ENCODE data around the gene ZNF630. TPM values are rescaled to one million over a fixed set of nuclear protein-coding genes. Genes with fewer than 3 reads are reported as not detected.

The ZNF630 gene
- polyA plus RNA-seq, 1 of the 3 experiments (the other 2 are of a cell fraction), result 0.61 TPM

- 40% methylated on average over 2 of the region's 2 CpGs for WGBS (ENCODE audit: low lambda C conversion rate)
- Histone ChIP-seq H3K4me2 (no peak overlapping the region), H3K9me3 (no peaks in the 10 kb centered on the region), H3K36me3 (replicated peaks in 1 of 2; ENCODE audit: control insufficient read depth in 1 of 2, insufficient read depth in 2 of 2, low read length in 1 of 2) (no peaks in the 10 kb centered on the region), H3F3A (replicated peaks; ENCODE audit: insufficient read depth) (no peaks in the 10 kb centered on the region), H3K79me2 (ENCODE audit: insufficient read depth) (no peaks in the 10 kb centered on the region), H3K27ac (ENCODE audit: low read depth in 2 of 2, low read length in 1 of 2) (no peak overlapping the region), H2AFZ (ENCODE audit: low read depth) (no peak overlapping the region), H3K4me3 (ENCODE audit: low read depth in 2 of 2, low read length in 1 of 2) (no peak overlapping the region), H3K9ac (no peak overlapping the region), H3K4me1 (ENCODE audit: control insufficient read depth in 1 of 2, insufficient read depth in 2 of 2, low read depth in 1 of 2, low read length in 1 of 2) (no peaks in the 10 kb centered on the region), H3K9me2 (no peaks in the 10 kb centered on the region), H3K27me3 (ENCODE audit: insufficient read depth) (peaks cover 2% of the 10 kb centered on the region; the same call in 1 of the 2 replicates), H4K20me1 (ENCODE audit: insufficient read depth) (no peaks in the 10 kb centered on the region)
- TF ChIP-seq YY1 (IDR thresholded peaks at IDR 0.05; ENCODE audit: low read depth) (no peak), MAX (IDR thresholded peaks at IDR 0.05; ENCODE audit: low read depth) (no peak), SMC3 (IDR thresholded peaks at IDR 0.05; ENCODE audit: low read depth, low read length) (no peak), CHD2 (IDR thresholded peaks at IDR 0.05; ENCODE audit: low read length, partially characterized antibody) (no peak), RAD21 (IDR thresholded peaks at IDR 0.05; ENCODE audit: low read length) (no peak)
- TF ChIP-seq, protein P1, sequence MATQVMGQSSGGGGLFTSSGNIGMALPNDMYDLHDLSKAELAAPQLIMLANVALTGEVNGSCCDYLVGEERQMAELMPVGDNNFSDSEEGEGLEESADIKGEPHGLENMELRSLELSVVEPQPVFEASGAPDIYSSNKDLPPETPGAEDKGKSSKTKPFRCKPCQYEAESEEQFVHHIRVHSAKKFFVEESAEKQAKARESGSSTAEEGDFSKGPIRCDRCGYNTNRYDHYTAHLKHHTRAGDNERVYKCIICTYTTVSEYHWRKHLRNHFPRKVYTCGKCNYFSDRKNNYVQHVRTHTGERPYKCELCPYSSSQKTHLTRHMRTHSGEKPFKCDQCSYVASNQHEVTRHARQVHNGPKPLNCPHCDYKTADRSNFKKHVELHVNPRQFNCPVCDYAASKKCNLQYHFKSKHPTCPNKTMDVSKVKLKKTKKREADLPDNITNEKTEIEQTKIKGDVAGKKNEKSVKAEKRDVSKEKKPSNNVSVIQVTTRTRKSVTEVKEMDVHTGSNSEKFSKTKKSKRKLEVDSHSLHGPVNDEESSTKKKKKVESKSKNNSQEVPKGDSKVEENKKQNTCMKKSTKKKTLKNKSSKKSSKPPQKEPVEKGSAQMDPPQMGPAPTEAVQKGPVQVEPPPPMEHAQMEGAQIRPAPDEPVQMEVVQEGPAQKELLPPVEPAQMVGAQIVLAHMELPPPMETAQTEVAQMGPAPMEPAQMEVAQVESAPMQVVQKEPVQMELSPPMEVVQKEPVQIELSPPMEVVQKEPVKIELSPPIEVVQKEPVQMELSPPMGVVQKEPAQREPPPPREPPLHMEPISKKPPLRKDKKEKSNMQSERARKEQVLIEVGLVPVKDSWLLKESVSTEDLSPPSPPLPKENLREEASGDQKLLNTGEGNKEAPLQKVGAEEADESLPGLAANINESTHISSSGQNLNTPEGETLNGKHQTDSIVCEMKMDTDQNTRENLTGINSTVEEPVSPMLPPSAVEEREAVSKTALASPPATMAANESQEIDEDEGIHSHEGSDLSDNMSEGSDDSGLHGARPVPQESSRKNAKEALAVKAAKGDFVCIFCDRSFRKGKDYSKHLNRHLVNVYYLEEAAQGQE (IDR thresholded peaks at IDR 0.05; ENCODE audit: low read depth, low read length), result no peak
- TF ChIP-seq, protein P2, sequence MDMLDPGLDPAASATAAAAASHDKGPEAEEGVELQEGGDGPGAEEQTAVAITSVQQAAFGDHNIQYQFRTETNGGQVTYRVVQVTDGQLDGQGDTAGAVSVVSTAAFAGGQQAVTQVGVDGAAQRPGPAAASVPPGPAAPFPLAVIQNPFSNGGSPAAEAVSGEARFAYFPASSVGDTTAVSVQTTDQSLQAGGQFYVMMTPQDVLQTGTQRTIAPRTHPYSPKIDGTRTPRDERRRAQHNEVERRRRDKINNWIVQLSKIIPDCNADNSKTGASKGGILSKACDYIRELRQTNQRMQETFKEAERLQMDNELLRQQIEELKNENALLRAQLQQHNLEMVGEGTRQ (IDR thresholded peaks at IDR 0.05; ENCODE audit: borderline replicate concordance, low read depth, low read length), result no peak
- ChIA-PET POLR2A (no interaction called here), CTCF (no interaction called here)
- no peak for DNase-seq
Observed at GRCh38 chrX:48076343-48076742, 4.9 kb upstream of the ZNF630 start.

GRCh38 chrX:48071986-48072605 lies 656 bp upstream of the ZNF630 start:
- H3K9me3 ChIP-seq, result no peaks in the 10 kb centered on the region
- H3K4me3 ChIP-seq (ENCODE audit: low read depth in 2 of 2, low read length in 1 of 2), result peak overlapping the region; percentile 55 to 68
- H3K36me3 ChIP-seq (replicated peaks in 1 of 2; ENCODE audit: control insufficient read depth in 1 of 2, insufficient read depth in 2 of 2, low read length in 1 of 2), result no peaks in the 10 kb centered on the region
- WGBS (ENCODE audit: low lambda C conversion rate), result 47% methylated on average over 9 of the region's 9 CpGs
- H3K9me2 ChIP-seq, result no peaks in the 10 kb centered on the region
- CTCF ChIA-PET, result no interaction called here
- H3K9ac ChIP-seq, result no peak overlapping the region
- H3K27me3 ChIP-seq (ENCODE audit: insufficient read depth), result no peaks in the 10 kb centered on the region; the same call in 1 of the 2 replicates
- H3K79me2 ChIP-seq (ENCODE audit: insufficient read depth), result no peaks in the 10 kb centered on the region
- H3F3A ChIP-seq (replicated peaks; ENCODE audit: insufficient read depth), result no peaks in the 10 kb centered on the region
- POLR2A ChIA-PET, result no interaction called here
- no peak overlapping the region for H3K27ac ChIP-seq (ENCODE audit: low read depth in 2 of 2, low read length in 1 of 2)
- H3K4me1 ChIP-seq (ENCODE audit: control insufficient read depth in 1 of 2, insufficient read depth in 2 of 2, low read depth in 1 of 2, low read length in 1 of 2), result no peaks in the 10 kb centered on the region; a peak in 1 of 4 replicates
- no peaks in the 10 kb centered on the region for H4K20me1 ChIP-seq (ENCODE audit: insufficient read depth)
- no peak for DNase-seq
- peak overlapping the region; percentile 70; the same call in 1 of the 2 replicates for H3K4me2 ChIP-seq
- peak overlapping the region; percentile 86; the same call in 1 of the 2 replicates for H2AFZ ChIP-seq (ENCODE audit: low read depth)
- TF ChIP-seq TAF1 (IDR thresholded peaks at IDR 0.05; ENCODE audit: borderline replicate concordance, low read depth, low read length) (no peak), GABPA (IDR thresholded peaks at IDR 0.05; ENCODE audit: low read depth) (no peak), MAX (IDR thresholded peaks at IDR 0.05; ENCODE audit: low read depth) (no peak), FOXM1 (IDR thresholded peaks at IDR 0.05; ENCODE audit: low read depth) (no peak), NFIC (IDR thresholded peaks at IDR 0.05; ENCODE audit: borderline replicate concordance) (no peak), JUND (IDR thresholded peaks at IDR 0.05) (no peak), POLR2AphosphoS5 (IDR thresholded peaks at IDR 0.05; ENCODE audit: low read depth, low read length) (no peak)
- TF ChIP-seq, protein P3, sequence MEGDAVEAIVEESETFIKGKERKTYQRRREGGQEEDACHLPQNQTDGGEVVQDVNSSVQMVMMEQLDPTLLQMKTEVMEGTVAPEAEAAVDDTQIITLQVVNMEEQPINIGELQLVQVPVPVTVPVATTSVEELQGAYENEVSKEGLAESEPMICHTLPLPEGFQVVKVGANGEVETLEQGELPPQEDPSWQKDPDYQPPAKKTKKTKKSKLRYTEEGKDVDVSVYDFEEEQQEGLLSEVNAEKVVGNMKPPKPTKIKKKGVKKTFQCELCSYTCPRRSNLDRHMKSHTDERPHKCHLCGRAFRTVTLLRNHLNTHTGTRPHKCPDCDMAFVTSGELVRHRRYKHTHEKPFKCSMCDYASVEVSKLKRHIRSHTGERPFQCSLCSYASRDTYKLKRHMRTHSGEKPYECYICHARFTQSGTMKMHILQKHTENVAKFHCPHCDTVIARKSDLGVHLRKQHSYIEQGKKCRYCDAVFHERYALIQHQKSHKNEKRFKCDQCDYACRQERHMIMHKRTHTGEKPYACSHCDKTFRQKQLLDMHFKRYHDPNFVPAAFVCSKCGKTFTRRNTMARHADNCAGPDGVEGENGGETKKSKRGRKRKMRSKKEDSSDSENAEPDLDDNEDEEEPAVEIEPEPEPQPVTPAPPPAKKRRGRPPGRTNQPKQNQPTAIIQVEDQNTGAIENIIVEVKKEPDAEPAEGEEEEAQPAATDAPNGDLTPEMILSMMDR (IDR thresholded peaks at IDR 0.05), result no peak
- TF ChIP-seq, protein P4, sequence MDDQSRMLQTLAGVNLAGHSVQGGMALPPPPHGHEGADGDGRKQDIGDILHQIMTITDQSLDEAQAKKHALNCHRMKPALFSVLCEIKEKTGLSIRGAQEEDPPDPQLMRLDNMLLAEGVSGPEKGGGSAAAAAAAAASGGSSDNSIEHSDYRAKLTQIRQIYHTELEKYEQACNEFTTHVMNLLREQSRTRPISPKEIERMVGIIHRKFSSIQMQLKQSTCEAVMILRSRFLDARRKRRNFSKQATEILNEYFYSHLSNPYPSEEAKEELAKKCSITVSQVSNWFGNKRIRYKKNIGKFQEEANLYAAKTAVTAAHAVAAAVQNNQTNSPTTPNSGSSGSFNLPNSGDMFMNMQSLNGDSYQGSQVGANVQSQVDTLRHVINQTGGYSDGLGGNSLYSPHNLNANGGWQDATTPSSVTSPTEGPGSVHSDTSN (IDR thresholded peaks at IDR 0.05), result no peak
- TF ChIP-seq, protein P1 (IDR thresholded peaks at IDR 0.05; ENCODE audit: low read depth, low read length), result no peak
